ENCODE data around the gene PLCXD3.
A peak's percentile ranks its signal among the peaks of the same experiment; 100 is the strongest.

PLCXD3 gene

DNA sequence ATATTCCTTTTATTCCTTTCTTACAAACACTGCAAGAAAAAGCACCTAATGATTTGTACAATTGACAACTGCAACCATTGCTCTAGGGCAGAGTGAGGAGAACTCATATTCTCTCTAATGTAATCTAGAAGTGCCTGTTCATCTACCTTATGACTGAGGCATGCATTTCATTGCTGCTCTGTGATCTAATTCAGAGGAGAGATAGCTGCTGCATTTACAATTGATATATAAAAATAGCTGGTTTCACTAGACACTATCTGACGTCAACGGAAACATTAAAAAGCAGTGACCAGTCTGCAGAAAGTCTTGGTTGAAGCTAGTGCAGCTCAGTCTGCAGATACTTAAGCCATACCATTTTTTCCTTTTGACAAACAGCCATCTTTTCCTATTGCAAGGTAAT lies 224.2 kb downstream of the PLCXD3 start:
- no peak for DNase-seq (ENCODE audit: low read depth)
- no peak overlapping the region for H3K4me3 ChIP-seq (ENCODE audit: low read depth, low read length)
- TF ChIP-seq, protein P1, sequence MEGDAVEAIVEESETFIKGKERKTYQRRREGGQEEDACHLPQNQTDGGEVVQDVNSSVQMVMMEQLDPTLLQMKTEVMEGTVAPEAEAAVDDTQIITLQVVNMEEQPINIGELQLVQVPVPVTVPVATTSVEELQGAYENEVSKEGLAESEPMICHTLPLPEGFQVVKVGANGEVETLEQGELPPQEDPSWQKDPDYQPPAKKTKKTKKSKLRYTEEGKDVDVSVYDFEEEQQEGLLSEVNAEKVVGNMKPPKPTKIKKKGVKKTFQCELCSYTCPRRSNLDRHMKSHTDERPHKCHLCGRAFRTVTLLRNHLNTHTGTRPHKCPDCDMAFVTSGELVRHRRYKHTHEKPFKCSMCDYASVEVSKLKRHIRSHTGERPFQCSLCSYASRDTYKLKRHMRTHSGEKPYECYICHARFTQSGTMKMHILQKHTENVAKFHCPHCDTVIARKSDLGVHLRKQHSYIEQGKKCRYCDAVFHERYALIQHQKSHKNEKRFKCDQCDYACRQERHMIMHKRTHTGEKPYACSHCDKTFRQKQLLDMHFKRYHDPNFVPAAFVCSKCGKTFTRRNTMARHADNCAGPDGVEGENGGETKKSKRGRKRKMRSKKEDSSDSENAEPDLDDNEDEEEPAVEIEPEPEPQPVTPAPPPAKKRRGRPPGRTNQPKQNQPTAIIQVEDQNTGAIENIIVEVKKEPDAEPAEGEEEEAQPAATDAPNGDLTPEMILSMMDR (conservative IDR thresholded peaks at IDR 0.05; ENCODE audit: low read depth, low read length), result no peak

DNA sequence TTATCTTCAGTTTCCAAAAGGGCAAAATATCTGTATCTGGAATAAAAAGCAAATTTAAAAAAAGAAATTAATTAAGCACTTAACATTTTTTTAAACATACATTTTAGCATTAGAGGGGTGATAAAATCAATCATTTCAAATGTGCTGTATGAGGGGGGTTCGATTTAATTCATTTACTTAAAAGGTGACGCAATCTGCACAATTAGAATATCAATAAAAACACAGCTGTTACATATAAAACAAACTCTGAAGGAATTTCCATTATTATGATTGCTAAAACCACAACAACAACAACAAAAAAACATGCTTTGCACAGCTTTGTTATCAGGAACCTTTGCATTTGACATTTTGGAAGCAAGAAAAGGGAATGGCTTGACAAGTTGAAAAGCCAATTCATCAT lies 225.5 kb downstream of the PLCXD3 start:
- H3K4me3 ChIP-seq (ENCODE audit: low read depth, low read length), result no peak overlapping the region
- TF ChIP-seq, protein P1 (conservative IDR thresholded peaks at IDR 0.05; ENCODE audit: low read depth, low read length), result no peak
- no peak for DNase-seq (ENCODE audit: low read depth)

DNA sequence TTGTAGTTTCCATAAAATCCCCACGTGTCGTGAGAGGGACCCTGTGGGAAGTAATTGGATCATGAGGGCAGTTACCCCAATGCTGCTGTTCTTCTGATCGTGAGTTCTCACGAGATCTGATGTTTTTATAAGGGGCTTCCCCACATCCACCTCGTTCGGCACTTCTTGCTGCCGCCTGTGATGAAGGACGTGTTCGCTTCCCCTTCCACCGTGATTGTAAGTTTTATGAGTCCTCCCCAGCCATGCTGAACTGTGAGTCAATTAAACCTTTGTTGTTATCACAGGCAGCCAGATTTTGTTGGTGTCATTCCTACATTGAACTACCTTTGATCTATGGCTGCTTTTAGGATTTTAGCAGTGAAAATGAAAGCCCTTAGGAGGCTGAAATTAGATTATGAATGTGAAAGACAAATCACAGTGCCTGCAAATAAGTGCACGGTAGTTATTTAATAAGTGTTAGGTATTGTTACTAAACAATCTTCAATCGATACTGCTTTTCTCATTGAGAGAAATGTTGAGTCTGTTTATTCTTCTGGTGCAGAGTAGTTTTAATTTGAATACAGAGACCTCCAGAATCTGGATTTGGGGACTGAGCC lies 229.1 kb downstream of the PLCXD3 start:
- TF ChIP-seq, protein P1 (conservative IDR thresholded peaks at IDR 0.05; ENCODE audit: low read depth, low read length), result no peak
- DNase-seq (ENCODE audit: low read depth), result no peak
- H3K4me3 ChIP-seq (ENCODE audit: low read depth, low read length), result no peak overlapping the region

DNA sequence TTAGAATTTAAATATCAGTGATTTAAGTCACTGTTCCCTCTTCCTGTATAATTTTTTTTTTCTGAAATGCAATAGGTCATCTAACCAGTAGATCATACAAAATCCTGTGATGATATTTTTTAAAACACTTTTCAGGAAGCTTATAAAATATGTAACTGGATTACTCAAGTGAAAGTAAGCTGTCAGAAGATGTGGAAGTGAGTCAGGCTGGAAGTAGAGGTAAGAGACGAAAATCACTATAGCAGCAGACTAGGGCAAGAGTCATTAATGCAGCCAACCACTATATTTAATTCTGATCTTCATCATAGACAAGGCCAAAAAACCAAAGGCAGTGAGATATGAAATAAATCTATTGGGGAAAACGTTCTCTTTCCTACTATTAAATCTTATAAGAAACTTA lies 231.4 kb downstream of the PLCXD3 start:
- DNase-seq (ENCODE audit: low read depth), result peak; percentile 7

DNA sequence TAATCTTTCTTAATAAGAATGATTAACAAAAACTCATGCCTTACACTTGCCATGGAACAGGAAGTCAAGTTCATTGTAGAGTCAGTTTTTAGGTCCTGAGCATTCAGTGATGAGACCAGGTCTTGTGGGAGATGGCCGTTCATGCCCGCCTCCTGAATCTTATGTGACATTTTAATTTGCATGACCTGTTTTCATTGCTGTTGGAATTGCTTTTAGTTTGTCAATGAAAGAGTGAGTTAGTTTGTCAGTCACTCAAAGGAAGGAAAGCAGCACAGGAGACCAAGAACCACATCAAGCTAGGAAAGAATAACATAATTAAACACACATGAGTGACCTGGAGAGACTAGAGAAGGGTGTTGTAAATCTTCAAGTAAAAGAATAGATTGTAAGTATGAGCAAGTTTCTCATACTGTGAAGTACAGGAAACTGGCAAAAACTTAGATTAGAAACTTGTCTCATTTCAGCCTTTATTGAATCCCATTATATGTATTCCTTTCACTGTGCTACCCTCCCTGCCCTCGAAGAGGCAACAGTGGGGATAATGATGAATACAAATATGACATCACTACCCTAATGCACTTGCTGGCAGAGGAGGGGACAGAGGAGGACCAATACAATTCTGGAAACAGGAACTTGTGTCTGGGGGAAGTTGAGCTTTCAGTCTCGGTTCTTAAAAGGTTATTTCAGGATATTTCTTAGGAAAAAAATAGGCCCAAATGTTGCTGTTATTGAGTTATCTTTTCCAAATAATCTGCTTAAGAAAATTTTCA lies 232.7 kb downstream of the PLCXD3 start:
- DNase-seq (ENCODE audit: low read depth), result no peak
- H3K4me3 ChIP-seq (ENCODE audit: low read depth, low read length), result no peak overlapping the region
- TF ChIP-seq, protein P1 (conservative IDR thresholded peaks at IDR 0.05; ENCODE audit: low read depth, low read length), result no peak

More for the DNA sequence above, 231.4 kb downstream of the PLCXD3 start:
- TF ChIP-seq, protein P1 (conservative IDR thresholded peaks at IDR 0.05; ENCODE audit: low read depth, low read length), result no peak
- H3K4me3 ChIP-seq (ENCODE audit: low read depth, low read length), result no peak overlapping the region

DNA sequence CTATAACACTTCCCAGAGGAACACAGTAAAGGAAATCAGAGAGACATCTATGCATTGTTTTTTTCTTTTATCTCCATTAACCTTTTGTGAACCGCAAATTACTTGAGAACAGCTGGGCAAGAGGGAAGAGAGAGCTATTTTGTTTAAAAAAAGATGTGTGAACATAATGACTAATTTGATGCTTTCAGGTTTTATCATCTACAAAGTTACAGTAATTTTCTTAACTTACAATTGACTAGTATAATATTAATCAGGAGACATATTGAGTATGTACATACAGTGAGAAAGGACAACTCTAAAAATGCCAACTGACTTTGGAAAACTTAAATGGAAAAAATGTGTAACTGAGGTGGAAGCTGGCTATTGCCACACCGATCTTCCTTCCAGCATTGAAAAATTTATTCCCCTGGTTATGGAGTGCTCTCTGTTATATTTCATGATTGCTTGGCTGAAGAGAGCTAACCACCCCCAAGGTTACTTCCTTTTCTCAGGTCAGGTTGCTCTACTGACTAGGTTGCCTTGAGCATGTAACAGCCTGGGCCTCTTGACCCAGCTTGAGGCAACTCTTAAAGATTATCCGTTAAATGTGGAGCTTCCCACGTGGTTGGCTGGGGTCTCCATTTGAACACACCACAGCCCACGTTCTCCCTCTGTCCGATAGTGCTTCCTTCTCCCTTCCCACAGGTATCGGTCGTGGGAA lies 234.4 kb downstream of the PLCXD3 start:
- TF ChIP-seq, protein P1 (conservative IDR thresholded peaks at IDR 0.05; ENCODE audit: low read depth, low read length), result no peak
- DNase-seq (ENCODE audit: low read depth), result no peak
- H3K4me3 ChIP-seq (ENCODE audit: low read depth, low read length), result no peak overlapping the region

Measured in choroid plexus epithelial cell (primary cell).